Measurements from ENCODE around the gene IRX4.
"Not testable (repeated sequence)": the region's sequence is repeated elsewhere in the genome, so short reads cannot be mapped to it uniquely, and the experiment has no call there.

Gene IRX4

GRCh38 chr5:1856596-1857255 is 26.0 kb downstream of the IRX4 start:
- DNase-seq = no peak

GRCh38 chr5:1855596-1855995 is 27.1 kb downstream of the IRX4 start:
- no peak for DNase-seq

- no peak for DNase-seq
These were observed 27.6 kb downstream of the IRX4 start for GRCh38 chr5:1855075-1855474.

GRCh38 chr5:1853531-1853930 is 29.2 kb downstream of the IRX4 start:
- DNase-seq = no peak

GRCh38 chr5:1852324-1852947 is 30.3 kb downstream of the IRX4 start:
- no peak for DNase-seq

GRCh38 chr5:1851290-1851934 is 31.3 kb downstream of the IRX4 start:
- no peak for DNase-seq

GRCh38 chr5:1850324-1851154 is 32.2 kb downstream of the IRX4 start:
- no peak for DNase-seq

- no peak for DNase-seq
These were observed 35.1 kb downstream of the IRX4 start for GRCh38 chr5:1847611-1848010.

GRCh38 chr5:1847056-1847455 is 35.7 kb downstream of the IRX4 start:
- DNase-seq = no peak

GRCh38 chr5:1846583-1846982 is 36.1 kb downstream of the IRX4 start:
- no peak for DNase-seq

- no peak for DNase-seq
These were observed 37.0 kb downstream of the IRX4 start for GRCh38 chr5:1845696-1846095.

- DNase-seq = no peak
These were observed 37.9 kb downstream of the IRX4 start for GRCh38 chr5:1844708-1845436.

GRCh38 chr5:1843761-1844160 is 39.0 kb downstream of the IRX4 start:
- DNase-seq = not testable (repeated sequence)

- no peak for DNase-seq
These were observed 40.5 kb downstream of the IRX4 start for GRCh38 chr5:1842004-1842819.

GRCh38 chr5:1840741-1841521 is 41.8 kb downstream of the IRX4 start:
- DNase-seq = no peak

- DNase-seq = no peak
These were observed 42.6 kb downstream of the IRX4 start for GRCh38 chr5:1840071-1840547.

GRCh38 chr5:1838013-1838412 is 44.7 kb downstream of the IRX4 start:
- no peak for DNase-seq

- no peak for DNase-seq
These were observed 45.5 kb downstream of the IRX4 start for GRCh38 chr5:1836891-1837880.

- no peak for DNase-seq
These were observed 46.4 kb downstream of the IRX4 start for GRCh38 chr5:1836176-1836890.

Measured in suppressor macrophage treated with lipopolysaccharide for 4 hours (primary cell).